Measurements from ENCODE around the gene PLEKHO2.

The PLEKHO2 gene

DNA sequence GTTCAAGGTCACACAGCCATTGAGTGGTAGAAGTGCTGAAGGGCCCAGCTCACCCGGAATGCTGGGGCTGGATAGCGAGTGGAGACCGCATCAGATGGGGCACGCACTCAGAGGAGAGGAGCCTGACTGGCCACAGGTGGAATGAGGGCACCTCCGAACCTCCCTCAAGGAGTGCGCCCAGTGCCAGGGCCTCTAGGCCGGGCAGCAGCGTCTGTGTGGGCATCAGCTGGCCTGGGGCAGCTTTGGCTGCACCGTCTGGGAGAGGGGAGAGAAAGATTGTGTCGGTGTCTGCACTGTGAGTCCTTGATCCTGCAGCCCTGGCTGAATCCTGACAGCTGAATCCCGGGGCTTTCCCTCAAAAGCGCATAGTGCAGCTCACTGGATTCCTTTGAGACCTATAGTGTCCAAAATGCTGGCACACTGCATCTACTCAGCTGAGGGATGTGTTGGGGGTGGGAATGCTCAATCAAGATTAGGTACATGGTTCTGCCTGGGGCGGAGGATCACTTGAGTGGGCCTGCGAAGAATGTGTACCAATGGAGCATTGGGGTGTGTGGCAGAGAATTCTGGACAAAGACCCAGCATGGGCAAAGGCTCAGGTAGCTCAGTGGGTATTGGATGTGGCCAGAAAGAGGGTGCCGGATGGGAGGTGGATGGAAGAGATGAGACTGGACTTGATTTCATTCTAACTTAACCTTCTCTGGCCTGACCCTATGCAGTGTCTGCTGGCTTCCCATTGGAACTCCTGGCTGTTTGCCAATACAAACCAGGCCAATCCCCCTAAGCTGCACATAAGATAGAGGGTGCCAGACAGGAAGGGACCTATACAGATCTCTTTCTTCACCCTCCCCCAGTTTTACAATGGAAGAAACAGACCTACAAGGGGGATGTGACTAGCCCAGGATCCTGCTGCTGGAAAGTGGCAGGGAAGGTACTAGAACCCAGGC lies 70.9 kb downstream of the PLEKHO2 start:
- DNase-seq (ENCODE audit: low spot score) = no peak

DNA sequence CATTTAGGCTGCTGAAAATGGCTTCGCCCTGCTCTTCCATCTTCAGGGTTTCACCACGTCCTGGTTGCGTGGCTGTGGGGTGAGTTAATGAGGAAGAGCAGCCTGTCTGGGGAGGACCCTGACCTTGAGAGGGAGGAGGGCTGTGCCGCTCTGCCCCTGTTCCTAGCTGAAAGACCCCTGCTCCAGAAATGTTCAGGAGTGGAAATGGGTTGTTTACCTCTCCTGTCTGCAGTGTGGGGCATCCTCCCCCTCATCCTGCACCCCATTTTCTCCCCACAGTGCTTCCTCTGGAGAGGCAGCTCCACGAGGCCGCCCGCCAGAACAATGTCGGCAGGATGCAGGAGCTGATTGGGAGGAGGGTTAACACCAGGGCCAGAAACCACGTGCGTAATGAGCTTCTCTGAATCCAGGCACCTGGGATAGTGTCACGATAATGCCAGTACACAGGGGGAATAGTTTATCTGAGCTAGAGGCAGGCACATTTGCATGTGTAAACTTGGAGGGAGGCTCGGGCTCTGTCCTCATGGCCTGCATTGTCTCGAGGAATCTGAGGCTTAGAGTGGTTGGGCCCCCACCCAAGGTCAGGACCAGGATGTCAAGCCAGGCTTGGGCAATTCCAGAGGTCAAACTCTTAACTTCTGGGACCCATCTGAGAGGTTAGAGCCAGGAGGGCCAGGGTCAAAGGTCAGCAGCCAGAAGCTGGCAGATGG lies 74.0 kb downstream of the PLEKHO2 start:
- no peak for DNase-seq (ENCODE audit: low spot score)

- DNase-seq (ENCODE audit: low spot score) = no peak
Measured at GRCh38 chr15:64916365-64916764, 74.7 kb downstream of the PLEKHO2 start.

DNA sequence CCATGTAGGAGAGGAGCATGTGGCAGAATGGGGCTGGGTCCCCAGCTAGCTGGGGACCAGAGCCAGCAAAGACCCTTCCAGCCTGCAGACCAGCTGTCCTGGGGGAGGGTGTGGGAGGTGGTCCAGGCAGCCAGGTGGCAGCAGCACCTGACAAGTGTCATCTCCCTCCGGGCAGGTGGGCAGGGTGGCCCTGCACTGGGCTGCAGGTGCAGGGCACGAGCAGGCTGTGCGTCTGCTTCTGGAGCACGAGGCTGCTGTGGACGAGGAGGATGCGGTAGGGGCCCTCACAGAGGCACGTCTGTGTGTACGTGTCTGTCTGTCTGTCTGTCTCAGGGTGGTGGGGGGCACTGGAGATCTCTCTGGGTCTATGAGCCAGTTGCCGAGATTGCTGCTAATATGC lies 75.5 kb downstream of the PLEKHO2 start:
- no peak for DNase-seq (ENCODE audit: low spot score)
